HEK293 (cell line): ENCODE data around the gene TMEM79.

Source experiments
- BCL11A ChIP-seq: fragments of 450-650 bp; formaldehyde crosslinking; IDR thresholded peaks from 2 replicates; pipeline ENCODE4 v1.5.1; 2016; ENCODE audit warnings: low read depth, missing biosample characterization, missing genetic modification characterization
- KLF1 ChIP-seq: fragments of 450-650 bp; formaldehyde crosslinking; IDR thresholded peaks from 2 replicates; pipeline ENCODE4 v1.5.1; 2016; ENCODE audit warnings: missing biosample characterization, missing genetic modification characterization
- KLF10 ChIP-seq: fragments of 450-650 bp; IDR thresholded peaks from 2 replicates; pipeline ENCODE4 v1.5.1; 2018; ENCODE audit warnings: missing biosample characterization, mild to moderate bottlenecking, missing genetic modification characterization
- KLF16 ChIP-seq: fragments of 450-650 bp; formaldehyde crosslinking; IDR thresholded peaks from 2 replicates; pipeline ENCODE4 v1.5.1; 2017; ENCODE audit warnings: missing biosample characterization, missing genetic modification characterization
- PRDM1 ChIP-seq: fragments of 450-650 bp; formaldehyde crosslinking; IDR thresholded peaks from 2 replicates; pipeline ENCODE4; 2016; ENCODE audit warnings: missing biosample characterization, missing genetic modification characterization
- ZNF174 ChIP-seq: fragments of 450-650 bp; formaldehyde crosslinking; IDR thresholded peaks from 2 replicates; pipeline ENCODE4 v1.5.0; 2017; ENCODE audit warnings: missing biosample characterization, mild to moderate bottlenecking, missing genetic modification characterization
- ZNF202 ChIP-seq: fragments of 450-650 bp; formaldehyde crosslinking; IDR thresholded peaks from 2 replicates; pipeline ENCODE4 v1.5.1; 2016; ENCODE audit warnings: missing biosample characterization, missing genetic modification characterization, borderline replicate concordance
- ZNF221 ChIP-seq: fragments of 450-650 bp; formaldehyde crosslinking; IDR thresholded peaks from 2 replicates; pipeline ENCODE4 v1.5.1; 2017; ENCODE audit warnings: missing biosample characterization, missing genetic modification characterization, borderline replicate concordance
- ZNF433 ChIP-seq: fragments of 450-650 bp; formaldehyde crosslinking; IDR thresholded peaks from 2 replicates; pipeline ENCODE4 v1.5.1; 2016; ENCODE audit warnings: missing biosample characterization, missing genetic modification characterization, low read depth
- ZNF501 ChIP-seq: fragments of 450-650 bp; formaldehyde crosslinking; IDR thresholded peaks from 2 replicates; pipeline ENCODE4 v1.5.1; 2016; ENCODE audit warnings: missing biosample characterization, missing genetic modification characterization
- ZNF521 ChIP-seq: fragments of 450-650 bp; formaldehyde crosslinking; IDR thresholded peaks from 2 replicates; pipeline ENCODE4 v1.5.1; 2017; ENCODE audit warnings: missing biosample characterization, mild to moderate bottlenecking, missing genetic modification characterization
- ZNF549 ChIP-seq: fragments of 450-650 bp; IDR thresholded peaks from 2 replicates; pipeline ENCODE4 v1.5.1; 2018; ENCODE audit warnings: missing biosample characterization, missing genetic modification characterization, mild to moderate bottlenecking, inconsistent platforms, moderate library complexity
- ZNF677 ChIP-seq: fragments of 450-650 bp; IDR thresholded peaks from 2 replicates; pipeline ENCODE4 v1.5.0; 2018; ENCODE audit warnings: missing biosample characterization, mild to moderate bottlenecking, missing genetic modification characterization, moderate library complexity
- TF ChIP-seq, protein P1 (sequence below): fragments of 450-650 bp; formaldehyde crosslinking; IDR thresholded peaks from 2 replicates; pipeline ENCODE4 v1.5.1; 2016; ENCODE audit warnings: missing biosample characterization, missing genetic modification characterization
- TF ChIP-seq, protein P2 (sequence below): fragments of 450-650 bp; formaldehyde crosslinking; IDR thresholded peaks from 2 replicates; pipeline ENCODE4; 2016; ENCODE audit warnings: missing biosample characterization, missing genetic modification characterization
- TF ChIP-seq, protein P3 (sequence below): sonication (generic); formaldehyde crosslinking; IDR thresholded peaks from 2 replicates; pipeline ENCODE4 v1.8.1; 2022; ENCODE audit warnings: mild to moderate bottlenecking, moderate library complexity, missing genetic modification reagents
- TF ChIP-seq, protein P4 (sequence below): fragments of 450-650 bp; formaldehyde crosslinking; IDR thresholded peaks from 2 replicates; pipeline ENCODE4 v1.5.1; 2016; ENCODE audit warnings: missing biosample characterization, missing genetic modification characterization
- TF ChIP-seq, protein P5 (sequence below): fragments of 450-650 bp; formaldehyde crosslinking; IDR thresholded peaks from 2 replicates; pipeline ENCODE4 v1.5.1; 2016; ENCODE audit warnings: missing biosample characterization, missing genetic modification characterization, low read depth
- TF ChIP-seq, protein P6 (sequence below): fragments of 450-650 bp; formaldehyde crosslinking; IDR thresholded peaks from 2 replicates; pipeline ENCODE4 v1.5.1; 2017; ENCODE audit warnings: missing biosample characterization, missing genetic modification characterization

Gene TMEM79

DNA sequence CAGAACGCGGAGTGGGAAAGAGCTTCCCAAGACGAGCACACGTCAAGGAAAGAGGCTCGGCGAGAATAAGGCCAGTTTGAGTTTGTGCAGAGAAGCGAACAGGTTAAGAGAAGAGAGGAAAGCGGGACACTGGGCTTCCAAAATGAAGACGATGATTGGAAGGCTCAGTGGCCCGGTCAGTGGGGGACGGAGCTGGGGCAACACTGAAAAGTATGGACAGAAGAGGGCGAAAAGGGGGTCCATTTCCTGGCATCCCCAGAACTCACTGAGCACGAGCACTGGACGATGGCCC is 53.7 kb downstream of the TMEM79 start (continued):
- TF ChIP-seq, protein P1, sequence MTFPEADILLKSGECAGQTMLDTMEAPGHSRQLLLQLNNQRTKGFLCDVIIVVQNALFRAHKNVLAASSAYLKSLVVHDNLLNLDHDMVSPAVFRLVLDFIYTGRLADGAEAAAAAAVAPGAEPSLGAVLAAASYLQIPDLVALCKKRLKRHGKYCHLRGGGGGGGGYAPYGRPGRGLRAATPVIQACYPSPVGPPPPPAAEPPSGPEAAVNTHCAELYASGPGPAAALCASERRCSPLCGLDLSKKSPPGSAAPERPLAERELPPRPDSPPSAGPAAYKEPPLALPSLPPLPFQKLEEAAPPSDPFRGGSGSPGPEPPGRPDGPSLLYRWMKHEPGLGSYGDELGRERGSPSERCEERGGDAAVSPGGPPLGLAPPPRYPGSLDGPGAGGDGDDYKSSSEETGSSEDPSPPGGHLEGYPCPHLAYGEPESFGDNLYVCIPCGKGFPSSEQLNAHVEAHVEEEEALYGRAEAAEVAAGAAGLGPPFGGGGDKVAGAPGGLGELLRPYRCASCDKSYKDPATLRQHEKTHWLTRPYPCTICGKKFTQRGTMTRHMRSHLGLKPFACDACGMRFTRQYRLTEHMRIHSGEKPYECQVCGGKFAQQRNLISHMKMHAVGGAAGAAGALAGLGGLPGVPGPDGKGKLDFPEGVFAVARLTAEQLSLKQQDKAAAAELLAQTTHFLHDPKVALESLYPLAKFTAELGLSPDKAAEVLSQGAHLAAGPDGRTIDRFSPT: no peak
- TF ChIP-seq ZNF174 (tag by site-specific recombination) (no peak), KLF10 (tag by site-specific recombination) (no peak), ZNF501 (tag by site-specific recombination) (peak; percentile 72), ZNF221 (no peak), PRDM1 (no peak), ZNF549 (tag by site-specific recombination) (no peak), BCL11A (no peak), ZNF521 (tag by site-specific recombination) (no peak), ZNF202 (tag by site-specific recombination) (no peak), ZNF677 (tag by site-specific recombination) (no peak), KLF1 (no peak), KLF16 (0 out of 2 replicates have a peak, but pooled peaks have one; percentile 18), ZNF433 (tag by site-specific recombination) (no peak)
- TF ChIP-seq, protein P2, sequence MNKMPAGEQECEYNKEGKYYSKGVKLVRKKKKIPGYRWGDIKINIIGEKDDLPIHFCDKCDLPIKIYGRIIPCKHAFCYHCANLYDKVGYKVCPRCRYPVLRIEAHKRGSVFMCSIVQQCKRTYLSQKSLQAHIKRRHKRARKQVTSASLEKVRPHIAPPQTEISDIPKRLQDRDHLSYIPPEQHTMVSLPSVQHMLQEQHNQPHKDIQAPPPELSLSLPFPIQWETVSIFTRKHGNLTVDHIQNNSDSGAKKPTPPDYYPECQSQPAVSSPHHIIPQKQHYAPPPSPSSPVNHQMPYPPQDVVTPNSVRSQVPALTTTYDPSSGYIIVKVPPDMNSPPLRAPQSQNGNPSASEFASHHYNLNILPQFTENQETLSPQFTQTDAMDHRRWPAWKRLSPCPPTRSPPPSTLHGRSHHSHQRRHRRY (tag by site-specific recombination): no peak
- TF ChIP-seq, protein P3, sequence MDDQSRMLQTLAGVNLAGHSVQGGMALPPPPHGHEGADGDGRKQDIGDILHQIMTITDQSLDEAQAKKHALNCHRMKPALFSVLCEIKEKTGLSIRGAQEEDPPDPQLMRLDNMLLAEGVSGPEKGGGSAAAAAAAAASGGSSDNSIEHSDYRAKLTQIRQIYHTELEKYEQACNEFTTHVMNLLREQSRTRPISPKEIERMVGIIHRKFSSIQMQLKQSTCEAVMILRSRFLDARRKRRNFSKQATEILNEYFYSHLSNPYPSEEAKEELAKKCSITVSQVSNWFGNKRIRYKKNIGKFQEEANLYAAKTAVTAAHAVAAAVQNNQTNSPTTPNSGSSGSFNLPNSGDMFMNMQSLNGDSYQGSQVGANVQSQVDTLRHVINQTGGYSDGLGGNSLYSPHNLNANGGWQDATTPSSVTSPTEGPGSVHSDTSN (CRISPR knock-in tag): no peak
- TF ChIP-seq, protein P4, sequence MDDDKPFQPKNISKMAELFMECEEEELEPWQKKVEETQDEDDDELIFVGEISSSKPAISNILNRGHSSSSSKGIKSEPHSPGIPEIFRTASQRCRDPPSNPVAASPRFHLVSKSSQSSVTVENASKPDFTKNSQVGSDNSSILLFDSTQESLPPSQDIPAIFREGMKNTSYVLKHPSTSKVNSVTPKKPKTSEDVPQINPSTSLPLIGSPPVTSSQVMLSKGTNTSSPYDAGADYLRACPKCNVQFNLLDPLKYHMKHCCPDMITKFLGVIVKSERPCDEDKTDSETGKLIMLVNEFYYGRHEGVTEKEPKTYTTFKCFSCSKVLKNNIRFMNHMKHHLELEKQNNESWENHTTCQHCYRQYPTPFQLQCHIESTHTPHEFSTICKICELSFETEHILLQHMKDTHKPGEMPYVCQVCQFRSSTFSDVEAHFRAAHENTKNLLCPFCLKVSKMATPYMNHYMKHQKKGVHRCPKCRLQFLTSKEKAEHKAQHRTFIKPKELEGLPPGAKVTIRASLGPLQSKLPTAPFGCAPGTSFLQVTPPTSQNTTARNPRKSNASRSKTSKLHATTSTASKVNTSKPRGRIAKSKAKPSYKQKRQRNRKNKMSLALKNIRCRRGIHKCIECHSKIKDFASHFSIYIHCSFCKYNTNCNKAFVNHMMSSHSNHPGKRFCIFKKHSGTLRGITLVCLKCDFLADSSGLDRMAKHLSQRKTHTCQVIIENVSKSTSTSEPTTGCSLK (tag by site-specific recombination): no peak
- TF ChIP-seq, protein P5, sequence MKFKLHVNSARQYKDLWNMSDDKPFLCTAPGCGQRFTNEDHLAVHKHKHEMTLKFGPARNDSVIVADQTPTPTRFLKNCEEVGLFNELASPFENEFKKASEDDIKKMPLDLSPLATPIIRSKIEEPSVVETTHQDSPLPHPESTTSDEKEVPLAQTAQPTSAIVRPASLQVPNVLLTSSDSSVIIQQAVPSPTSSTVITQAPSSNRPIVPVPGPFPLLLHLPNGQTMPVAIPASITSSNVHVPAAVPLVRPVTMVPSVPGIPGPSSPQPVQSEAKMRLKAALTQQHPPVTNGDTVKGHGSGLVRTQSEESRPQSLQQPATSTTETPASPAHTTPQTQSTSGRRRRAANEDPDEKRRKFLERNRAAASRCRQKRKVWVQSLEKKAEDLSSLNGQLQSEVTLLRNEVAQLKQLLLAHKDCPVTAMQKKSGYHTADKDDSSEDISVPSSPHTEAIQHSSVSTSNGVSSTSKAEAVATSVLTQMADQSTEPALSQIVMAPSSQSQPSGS (tag by site-specific recombination): no peak
- TF ChIP-seq, protein P6, sequence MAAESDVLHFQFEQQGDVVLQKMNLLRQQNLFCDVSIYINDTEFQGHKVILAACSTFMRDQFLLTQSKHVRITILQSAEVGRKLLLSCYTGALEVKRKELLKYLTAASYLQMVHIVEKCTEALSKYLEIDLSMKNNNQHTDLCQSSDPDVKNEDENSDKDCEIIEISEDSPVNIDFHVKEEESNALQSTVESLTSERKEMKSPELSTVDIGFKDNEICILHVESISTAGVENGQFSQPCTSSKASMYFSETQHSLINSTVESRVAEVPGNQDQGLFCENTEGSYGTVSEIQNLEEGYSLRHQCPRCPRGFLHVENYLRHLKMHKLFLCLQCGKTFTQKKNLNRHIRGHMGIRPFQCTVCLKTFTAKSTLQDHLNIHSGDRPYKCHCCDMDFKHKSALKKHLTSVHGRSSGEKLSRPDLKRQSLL: no peak; the same call in 1 of the 2 replicates
- TF ChIP-seq, all 188 proteins: peak for 30
